Measurements from ENCODE around the gene STXBP3. TPM values are rescaled to one million over a fixed set of nuclear protein-coding genes. Genes with fewer than 3 reads are reported as not detected.
A peak's percentile ranks its signal among the peaks of the same experiment; 100 is the strongest.

STXBP3 gene
- polyA plus RNA-seq, 1 donor from 2014 or later: 29.6 TPM

GRCh38 chr1:108817016-108817415 is 70.5 kb downstream of the STXBP3 start:
- Histone ChIP-seq H3K4me2 (ENCODE audit: low read length) (no peak overlapping the region), H2AFZ (ENCODE audit: low read depth, low read length) (no peak overlapping the region), H3K79me2 (replicated peaks; ENCODE audit: insufficient read depth, low read length) (no peaks in the 10 kb centered on the region), H3K27me3 (ENCODE audit: insufficient read depth, low read depth, low read length) (no peaks in the 10 kb centered on the region), H3K27ac (ENCODE audit: low read length) (peak overlapping the region; percentile 69), H4K20me1 (ENCODE audit: insufficient read depth) (no peaks in the 10 kb centered on the region), H3K4me3 (ENCODE audit: low read length) (peak overlapping the region; percentile 32), H3K9me2 (ENCODE audit: insufficient read depth, low read length) (no peaks in the 10 kb centered on the region), H3K9ac (ENCODE audit: low read length) (peak overlapping the region; percentile 7), H3K9me3 (ENCODE audit: low read length) (no peaks in the 10 kb centered on the region), H3K36me3 (ENCODE audit: insufficient read depth, low read length) (no peaks in the 10 kb centered on the region), H3F3A (ENCODE audit: insufficient read depth, low read length, poor library complexity, severe bottlenecking) (no peaks in the 10 kb centered on the region)
- no peak for TF ChIP-seq REST (IDR thresholded peaks at IDR 0.05; ENCODE audit: borderline replicate concordance)
- no peak for TF ChIP-seq SMC3 (conservative IDR thresholded peaks at IDR 0.05; ENCODE audit: poor library complexity)
- TF ChIP-seq MXI1 (conservative IDR thresholded peaks at IDR 0.05; ENCODE audit: poor library complexity, severe bottlenecking): no peak
- TF ChIP-seq EP300 (conservative IDR thresholded peaks at IDR 0.05; ENCODE audit: poor library complexity, severe bottlenecking): no peak
- TF ChIP-seq POLR2AphosphoS5 (IDR thresholded peaks at IDR 0.05): no peak
- no peak for TF ChIP-seq EZH2 (IDR thresholded peaks at IDR 0.05; ENCODE audit: borderline replicate concordance, insufficient read depth, low read length, poor library complexity, severe bottlenecking)
- no peak for TF ChIP-seq CTCF (IDR thresholded peaks at IDR 0.05; ENCODE audit: poor library complexity, severe bottlenecking)
- TF ChIP-seq RAD21 (conservative IDR thresholded peaks at IDR 0.05): no peak
- no peak for TF ChIP-seq TAF1 (IDR thresholded peaks at IDR 0.05; ENCODE audit: low read depth)

- Histone ChIP-seq H4K20me1 (ENCODE audit: insufficient read depth) (no peaks in the 10 kb centered on the region), H3K36me3 (ENCODE audit: insufficient read depth, low read length) (no peaks in the 10 kb centered on the region), H3K79me2 (replicated peaks; ENCODE audit: insufficient read depth, low read length) (no peaks in the 10 kb centered on the region), H3F3A (ENCODE audit: insufficient read depth, low read length, poor library complexity, severe bottlenecking) (no peaks in the 10 kb centered on the region), H3K9me2 (ENCODE audit: insufficient read depth, low read length) (no peaks in the 10 kb centered on the region), H3K9me3 (ENCODE audit: low read length) (no peaks in the 10 kb centered on the region), H3K9ac (ENCODE audit: low read length) (no peak overlapping the region), H3K27ac (ENCODE audit: low read length) (no peak overlapping the region), H3K27me3 (ENCODE audit: insufficient read depth, low read depth, low read length) (no peaks in the 10 kb centered on the region), H2AFZ (ENCODE audit: low read depth, low read length) (no peak overlapping the region), H3K4me3 (ENCODE audit: low read length) (no peak overlapping the region), H3K4me2 (ENCODE audit: low read length) (no peak overlapping the region)
- TF ChIP-seq SMC3 (conservative IDR thresholded peaks at IDR 0.05; ENCODE audit: poor library complexity) (no peak), EP300 (conservative IDR thresholded peaks at IDR 0.05; ENCODE audit: poor library complexity, severe bottlenecking) (no peak), MXI1 (conservative IDR thresholded peaks at IDR 0.05; ENCODE audit: poor library complexity, severe bottlenecking) (no peak), REST (IDR thresholded peaks at IDR 0.05; ENCODE audit: borderline replicate concordance) (no peak), EZH2 (IDR thresholded peaks at IDR 0.05; ENCODE audit: borderline replicate concordance, insufficient read depth, low read length, poor library complexity, severe bottlenecking) (no peak), TAF1 (IDR thresholded peaks at IDR 0.05; ENCODE audit: low read depth) (no peak), CTCF (IDR thresholded peaks at IDR 0.05; ENCODE audit: poor library complexity, severe bottlenecking) (no peak), RAD21 (conservative IDR thresholded peaks at IDR 0.05) (no peak), POLR2AphosphoS5 (IDR thresholded peaks at IDR 0.05) (no peak)
Observed at GRCh38 chr1:108817811-108818210, 71.3 kb downstream of the STXBP3 start.

All from neural cell (in vitro differentiated cells).